HG02678 (cell line): Measurements from ENCODE around the gene PTPN22.
A peak's percentile ranks its signal among the peaks of the same experiment; 100 is the strongest.

Experiments
- ATAC-seq: cut with Tn5 transposase; IDR thresholded peaks from one replicate; pipeline ENCODE4 v1.9.1; 2021; ENCODE audit warnings: mild to moderate bottlenecking, moderate library complexity; ENCODE audit not compliant: unreplicated experiment

The PTPN22 gene

DNA sequence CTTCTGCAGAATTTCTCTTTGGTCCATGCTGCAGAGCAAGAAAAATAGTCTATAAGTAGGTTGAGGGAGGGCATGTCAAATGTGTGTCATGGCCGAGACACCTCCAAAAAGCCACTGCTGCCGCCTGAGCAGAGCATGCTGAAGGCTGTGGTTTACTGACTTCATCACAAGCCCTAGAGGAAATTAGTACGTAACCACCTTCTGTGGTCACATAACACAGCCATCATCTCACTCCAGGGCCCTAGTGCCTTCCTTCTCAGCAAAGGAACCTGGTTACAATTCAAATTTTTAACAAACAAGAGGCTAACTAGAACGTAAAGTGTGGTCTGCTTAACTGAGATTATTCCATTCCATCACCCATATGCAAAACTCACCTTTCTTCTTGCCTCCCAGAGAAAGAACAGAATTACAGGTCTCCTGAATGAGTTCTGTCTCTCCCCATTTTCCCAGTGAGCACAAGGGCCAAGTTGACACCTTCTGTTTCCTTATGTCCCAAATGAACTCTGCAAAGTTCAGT, at the start of gene PTPN22:
TSS of gene PTPN22 (minus strand) at position 116 of the 517 bp plus-strand sequence.
- peak; percentile 92 for ATAC-seq

DNA sequence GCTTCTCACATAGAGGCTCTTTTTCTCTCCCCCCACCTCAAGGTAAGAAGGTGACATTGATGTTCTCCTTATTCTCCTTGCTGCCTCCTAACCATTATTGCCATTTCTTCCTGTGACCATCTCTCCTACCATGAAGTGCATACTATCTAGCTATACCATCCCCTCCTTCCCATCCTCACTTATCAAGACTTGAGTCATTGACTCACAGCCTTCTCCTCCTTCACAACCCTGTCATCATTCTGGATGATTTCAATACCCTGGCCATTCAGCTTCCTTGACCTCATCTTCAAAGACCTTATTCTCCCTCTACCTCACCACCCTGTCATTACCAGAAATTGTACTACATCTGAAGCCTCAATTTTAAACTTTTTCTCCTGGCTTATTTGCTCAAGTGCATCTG, 46.7 kb upstream of the PTPN22 start:
- ATAC-seq = no peak

DNA sequence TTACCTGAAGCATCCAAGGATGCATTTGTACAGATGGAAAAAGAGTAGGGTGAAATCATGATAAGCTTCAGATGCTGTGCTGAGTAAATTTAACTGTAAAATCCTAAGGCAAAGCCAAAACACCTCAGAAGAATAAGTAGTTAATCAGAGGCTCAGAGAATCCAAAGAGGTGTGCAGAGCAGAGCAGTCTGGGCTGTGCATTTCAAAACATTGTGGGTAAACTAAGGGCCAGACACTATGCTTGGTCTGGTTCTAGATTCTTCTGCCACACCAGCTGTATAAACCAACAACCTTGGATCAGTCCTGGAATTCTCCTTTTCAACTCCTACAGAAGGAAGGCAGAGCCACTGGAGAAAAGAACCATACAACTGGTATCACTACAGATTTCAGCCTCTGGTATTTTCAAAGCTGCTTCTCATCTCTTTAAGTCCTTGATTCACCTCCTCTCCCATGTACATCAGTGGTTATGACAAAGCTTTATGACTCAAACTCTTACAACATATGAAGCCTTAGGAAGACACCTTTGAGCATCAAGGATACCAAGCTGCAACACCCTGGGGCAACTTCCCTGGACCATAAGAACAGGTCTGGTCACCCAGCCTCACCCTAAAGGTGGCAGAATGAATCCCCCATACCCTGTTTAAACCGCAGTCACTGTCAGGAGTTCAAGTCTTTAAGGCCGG, 46.0 kb upstream of the PTPN22 start:
- ATAC-seq = no peak

DNA sequence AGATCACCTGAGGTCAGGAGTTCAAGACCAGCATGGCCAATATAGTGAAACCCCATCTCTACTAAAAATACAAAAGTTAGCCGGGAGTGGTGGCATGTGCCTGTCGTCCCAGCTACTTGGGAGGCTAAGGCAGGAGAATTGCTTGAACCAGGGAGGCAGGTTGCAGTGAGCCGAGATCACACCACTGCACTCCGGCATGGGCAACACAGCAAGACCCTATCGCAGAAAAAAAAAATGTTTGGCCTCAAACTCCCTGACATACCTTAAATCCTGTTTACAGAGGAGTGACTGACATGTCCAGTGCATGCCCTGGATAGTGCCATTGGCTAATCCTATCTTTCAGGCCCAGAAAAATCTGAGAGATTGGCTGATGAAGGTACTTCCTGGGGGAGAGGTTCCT, 45.5 kb upstream of the PTPN22 start:
- ATAC-seq = no peak

DNA sequence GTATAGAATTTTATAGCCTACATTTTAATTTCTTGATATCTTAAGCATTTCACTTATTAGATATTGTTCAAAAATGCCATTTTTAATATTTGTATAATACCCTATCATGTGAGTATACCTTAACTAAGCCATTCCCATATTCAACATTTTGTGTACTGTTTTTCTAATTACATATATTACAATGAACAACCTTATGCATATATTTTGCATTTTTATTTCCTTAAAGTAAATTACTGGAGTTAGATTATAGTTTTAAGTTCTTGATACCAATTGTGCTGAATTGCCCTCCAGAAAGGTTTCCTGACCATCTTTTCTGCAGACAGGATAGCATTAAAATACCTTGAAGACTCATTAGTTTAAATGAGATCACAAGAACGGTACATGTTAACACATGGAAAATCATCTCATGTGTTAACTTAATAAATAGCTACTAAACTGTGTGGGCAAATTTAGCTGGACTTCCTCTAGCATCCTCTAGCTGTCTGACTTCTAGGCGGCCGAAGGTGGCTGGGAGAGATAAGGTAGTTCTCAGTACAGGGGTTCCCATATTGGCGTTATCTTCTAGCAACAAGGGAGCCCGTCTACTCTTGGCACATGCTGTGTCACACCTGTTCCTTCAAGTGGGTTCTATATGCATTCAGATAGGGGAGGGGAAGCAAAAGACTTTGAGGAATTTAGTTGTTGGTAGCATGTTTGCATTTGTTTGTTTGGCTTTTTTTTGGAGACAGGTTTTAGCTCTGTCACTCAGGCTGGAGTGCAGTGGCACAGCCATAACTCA, 42.6 kb upstream of the PTPN22 start:
- ATAC-seq = no peak

DNA sequence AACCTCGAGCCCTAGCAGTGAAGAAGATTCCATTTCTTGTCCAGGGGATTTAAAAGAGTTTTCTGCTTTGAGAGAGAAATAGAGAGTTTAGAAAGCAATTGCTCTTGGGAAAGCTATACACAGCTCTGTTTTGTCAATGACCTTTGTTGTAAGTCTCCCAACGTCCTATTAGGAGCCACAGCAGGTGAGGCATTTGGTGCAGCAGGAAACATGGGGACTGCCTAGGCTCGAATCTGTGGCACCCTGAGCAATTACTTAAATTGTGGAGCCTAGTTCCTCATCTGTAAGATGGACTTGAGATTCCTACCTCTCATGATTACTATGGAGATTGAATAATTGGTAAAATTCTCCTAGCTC, 41.8 kb upstream of the PTPN22 start:
- no peak for ATAC-seq

DNA sequence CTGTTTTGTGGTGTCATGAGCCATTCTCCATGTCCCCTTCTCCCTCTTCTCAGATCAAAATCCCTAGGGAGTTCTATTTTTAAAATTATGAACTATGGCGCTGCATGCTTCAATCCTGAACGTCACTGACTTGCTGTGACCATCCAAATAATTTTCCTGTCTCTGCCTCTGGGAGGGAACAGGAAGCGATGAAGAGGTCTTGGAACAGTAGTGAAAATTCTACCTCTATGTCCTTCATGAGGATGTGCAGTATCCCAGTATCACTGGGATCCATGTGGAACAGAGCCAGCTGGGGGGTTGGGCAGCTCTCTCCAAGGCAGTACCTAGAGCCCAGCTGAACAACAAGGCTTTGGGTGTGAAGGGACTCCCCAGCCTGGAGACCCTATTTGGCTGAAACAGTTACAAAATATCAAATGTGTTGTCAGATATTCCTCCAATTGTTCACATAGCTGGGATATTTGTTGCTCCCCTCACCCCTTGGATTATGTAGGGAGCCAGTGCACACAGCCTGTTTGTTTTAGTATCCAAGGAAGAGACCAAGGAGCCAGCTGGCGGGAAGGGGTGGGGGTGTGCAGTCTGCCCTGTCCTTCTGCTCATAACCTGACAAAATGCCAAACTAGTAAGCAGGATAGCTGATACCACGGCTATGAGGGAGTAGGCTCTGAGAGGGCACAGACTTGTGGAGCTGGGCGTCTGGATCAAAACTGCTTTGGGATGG, 41.2 kb upstream of the PTPN22 start:
- no peak for ATAC-seq

DNA sequence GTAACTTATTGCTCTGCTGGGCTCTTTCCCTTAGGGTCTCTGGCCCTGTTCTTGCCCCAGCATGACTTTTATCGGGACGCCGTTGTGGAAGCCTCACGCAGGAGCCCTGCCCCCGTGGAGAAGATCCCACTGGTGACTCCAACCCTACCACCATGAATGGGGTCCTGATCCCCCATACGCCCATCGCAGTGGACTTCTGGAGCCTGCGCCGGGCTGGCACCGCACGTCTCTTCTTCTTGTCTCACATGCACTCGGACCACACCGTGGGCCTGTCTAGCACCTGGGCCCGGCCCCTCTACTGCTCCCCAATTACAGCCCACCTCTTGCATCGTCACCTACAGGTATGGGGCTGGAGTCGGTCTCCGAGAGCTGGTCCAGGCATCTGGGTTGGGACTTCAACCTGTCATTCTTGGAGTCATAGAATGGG, 33.9 kb upstream of the PTPN22 start:
- ATAC-seq = peak; percentile 2

DNA sequence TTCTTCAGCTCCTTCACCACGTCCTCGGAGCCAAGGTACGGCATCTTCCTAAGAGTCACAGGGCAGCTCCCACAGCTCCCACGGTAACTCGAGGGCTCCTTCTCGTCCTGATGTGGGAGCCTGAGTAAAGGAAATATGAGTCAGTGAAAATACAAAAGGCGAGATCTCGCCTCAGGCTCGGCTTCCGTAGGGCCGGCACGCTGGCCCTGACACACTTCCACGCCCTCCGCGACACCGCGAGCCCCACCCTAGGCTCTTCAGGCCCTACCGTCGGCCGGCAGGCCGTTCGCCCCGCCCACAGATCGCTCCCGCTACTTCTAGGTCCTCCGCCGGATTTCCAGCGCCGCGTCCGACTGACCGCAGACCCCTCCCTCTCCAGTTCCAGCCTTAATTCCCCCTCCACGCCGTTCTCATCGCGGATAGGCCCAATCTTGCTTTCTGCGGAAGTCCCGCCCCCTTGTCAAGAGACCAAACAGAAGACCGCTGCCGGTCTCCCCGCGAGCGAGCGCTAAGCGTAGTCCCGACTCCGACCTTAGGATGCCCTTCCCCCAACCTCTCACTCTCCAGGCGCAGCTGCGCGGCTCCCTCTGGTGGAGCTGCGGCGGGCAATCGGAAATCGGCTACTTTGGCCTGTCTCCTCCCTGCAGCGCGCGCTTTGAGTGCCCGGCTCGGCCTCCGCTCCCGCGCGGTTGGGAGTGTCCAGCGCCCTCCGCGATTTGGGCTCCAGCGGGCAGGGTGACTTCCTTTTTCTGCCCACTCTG, 33.3 kb upstream of the PTPN22 start, which contains the start of the genes AP4B1 and DCLRE1B:
TSS of gene AP4B1 (minus strand) at position 126 of the 761 bp plus-strand sequence. CDS start at position 44, 82 bp downstream.
TSS of gene DCLRE1B (plus strand) at position 653 of the 761 bp plus-strand sequence. CDS start 261 bp downstream, outside the sequence.
- ATAC-seq = peak; percentile 91

DNA sequence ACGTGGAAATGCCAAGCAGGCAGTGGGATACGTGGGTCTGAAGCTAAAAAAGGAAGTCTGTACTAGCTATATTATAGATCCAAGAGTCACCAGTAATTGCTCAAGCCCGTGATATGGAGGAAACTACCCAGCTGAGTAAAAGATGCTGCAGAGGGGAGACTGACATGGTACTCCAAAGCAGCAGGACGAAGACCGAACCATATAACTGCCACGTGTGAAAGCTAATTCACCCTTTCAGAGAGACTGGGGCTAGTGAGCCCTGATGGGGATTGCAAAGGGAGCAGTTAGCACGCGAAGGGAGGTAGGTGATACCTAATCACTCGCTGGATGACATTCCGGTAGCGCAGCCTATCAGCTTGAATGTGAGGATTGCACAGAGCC, 32.8 kb upstream of the PTPN22 start:
- peak; percentile 27 for ATAC-seq

DNA sequence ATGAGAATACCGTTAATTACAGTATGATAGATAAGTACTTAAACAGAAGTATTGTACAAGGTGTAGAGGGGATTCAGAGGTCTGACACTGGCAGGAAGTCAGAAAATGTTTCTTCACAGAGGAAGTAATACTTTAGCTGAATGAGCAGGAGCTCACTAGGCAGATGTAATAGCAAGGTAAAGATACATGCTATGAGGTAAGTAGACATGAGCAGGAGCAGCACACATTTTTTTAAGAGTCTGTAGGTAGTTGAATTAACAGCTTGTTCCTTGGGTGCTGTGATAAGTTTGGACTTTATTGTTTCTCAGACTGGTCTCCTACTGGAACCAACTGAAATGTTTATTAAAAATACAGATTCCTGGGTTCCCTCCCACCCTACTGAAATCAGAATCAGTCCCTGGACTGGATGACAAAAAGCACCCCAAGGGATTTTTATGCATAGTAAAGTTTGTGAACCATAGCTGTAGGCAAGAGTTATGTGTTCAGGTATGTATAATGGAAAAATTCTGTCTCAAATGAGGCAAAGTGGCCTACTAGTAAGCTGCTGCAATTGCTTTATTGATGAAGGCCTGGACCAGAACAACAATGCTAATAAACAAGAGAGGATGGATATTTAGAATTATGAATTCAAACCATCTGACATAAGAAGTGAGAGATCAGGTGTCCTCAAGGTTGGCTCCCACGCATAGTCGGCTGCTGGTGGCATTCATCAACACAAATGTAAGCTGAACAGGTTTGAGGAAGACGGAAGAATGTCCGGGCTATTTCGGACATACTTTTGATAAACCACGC, 32.2 kb upstream of the PTPN22 start:
- ATAC-seq = no peak

DNA sequence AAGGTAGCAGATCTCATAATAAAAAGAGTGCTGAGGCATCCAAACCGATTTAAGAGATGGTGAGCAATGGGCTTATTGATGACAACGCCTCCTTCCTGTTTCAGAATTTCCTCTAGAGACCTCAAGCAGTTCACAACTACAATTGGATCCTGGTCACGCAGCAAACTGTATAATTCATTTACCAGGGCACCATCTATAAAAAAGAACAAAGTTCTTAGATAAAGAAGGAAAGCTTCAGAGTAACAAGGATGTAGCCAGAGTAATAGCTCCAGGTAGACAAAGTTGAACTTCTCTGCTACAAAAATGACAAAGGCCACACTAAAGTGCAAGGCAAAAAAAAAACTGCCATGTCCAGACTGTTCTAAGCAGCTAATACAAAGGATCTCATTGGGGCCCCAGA, 29.7 kb upstream of the PTPN22 start:
- no peak for ATAC-seq

DNA sequence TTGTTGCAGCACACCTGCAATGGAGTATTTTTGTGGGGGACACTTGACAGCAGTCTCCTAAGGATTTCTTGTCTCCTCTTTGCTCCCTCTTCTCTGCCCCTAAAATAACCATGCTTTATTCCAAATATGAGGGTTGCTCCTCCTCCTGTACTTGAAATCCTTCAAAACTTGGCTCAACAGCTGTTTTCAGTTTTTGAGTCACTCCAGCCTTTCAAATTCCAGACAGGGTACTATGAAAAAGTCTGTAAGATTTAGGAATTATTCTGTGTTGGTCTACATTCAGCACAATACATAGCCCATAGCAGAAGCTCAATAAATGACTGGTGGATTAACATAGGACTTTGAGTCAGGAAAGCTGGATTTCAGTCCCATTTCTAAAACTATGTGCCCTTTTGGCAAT, 27.6 kb upstream of the PTPN22 start:
- ATAC-seq = no peak

DNA sequence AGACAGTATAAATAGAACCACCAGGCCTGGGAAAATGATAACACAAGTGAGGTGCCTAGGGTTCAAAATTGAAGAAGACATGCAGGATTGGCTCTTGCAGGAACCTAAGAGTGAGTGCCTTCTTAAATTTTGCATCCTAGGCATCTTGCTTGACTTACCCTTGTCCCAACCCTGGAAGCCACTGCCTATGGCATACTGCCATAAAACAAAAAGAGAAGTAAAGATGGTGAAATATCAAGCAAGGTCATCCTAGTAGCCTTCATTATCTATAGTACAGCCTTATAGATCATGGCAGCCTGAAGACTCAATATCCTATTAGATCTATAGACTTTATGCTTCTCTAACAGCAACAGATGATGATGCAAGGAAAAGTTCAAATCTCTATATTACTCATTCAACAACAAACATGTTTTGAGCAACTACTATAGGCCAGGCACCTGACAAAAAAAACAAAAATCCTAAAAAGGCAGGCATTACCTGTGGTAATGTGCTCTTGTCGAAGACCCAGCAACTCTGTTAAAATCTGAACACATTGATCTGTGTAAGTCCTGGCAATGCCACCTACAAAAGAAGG, 26.8 kb upstream of the PTPN22 start:
- ATAC-seq = no peak

DNA sequence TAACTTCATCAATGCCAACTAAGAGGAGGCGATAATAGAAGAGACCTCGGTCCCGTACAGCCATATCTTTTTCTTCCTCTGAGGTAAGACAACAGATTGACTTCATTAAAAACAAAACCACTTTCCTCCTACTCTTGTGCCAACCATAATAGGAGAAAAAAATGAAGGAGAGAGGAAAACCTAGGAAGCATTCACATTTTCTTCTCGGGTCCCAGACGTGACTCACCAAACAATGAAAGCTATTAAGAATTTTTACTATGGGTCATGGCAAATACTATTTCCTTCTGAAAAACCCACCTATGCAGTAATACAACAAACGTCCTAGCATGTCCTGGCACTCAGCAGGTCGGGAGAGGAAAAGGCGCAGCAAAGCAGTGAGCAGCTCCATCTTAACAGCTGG, 24.4 kb upstream of the PTPN22 start:
- ATAC-seq = no peak

DNA sequence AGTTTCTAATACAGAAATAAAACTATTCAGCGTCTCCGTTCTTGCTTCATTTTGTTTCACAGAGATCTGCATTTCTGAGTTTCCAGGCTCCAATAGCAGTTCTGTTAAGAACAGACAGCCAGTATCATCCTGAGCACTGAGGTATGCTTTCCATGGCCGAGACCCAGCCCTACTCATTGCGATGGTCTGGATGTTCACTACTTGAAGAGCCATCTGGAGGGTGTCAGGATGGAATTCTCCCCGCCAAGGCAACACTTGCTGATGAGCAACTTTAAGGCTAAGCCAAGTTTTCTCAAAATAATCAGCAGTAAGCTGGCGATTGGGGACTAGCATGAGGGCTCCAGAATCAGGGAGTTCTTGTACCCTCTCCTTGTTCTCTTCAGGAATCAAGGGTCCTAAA, 23.6 kb upstream of the PTPN22 start:
- no peak for ATAC-seq

DNA sequence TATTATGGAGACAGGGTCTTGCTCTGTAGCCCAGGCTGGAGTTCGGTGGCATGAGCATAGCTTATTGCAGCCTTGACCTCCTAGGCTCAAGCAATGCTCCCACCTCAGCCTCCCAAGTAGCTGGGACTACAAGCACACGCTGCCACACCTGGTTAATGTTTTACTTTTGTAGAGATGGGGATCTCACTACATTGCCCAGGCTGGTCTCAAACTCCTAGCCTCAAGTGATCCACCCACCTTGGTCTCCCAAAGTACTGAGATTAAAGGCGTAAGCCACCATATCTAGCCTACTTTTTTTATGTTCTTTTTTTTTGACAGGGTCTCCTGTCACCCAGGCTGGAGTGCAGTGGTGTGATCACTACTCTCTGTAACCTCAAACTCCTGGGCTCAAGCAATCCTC, 21.8 kb upstream of the PTPN22 start:
- ATAC-seq = no peak

DNA sequence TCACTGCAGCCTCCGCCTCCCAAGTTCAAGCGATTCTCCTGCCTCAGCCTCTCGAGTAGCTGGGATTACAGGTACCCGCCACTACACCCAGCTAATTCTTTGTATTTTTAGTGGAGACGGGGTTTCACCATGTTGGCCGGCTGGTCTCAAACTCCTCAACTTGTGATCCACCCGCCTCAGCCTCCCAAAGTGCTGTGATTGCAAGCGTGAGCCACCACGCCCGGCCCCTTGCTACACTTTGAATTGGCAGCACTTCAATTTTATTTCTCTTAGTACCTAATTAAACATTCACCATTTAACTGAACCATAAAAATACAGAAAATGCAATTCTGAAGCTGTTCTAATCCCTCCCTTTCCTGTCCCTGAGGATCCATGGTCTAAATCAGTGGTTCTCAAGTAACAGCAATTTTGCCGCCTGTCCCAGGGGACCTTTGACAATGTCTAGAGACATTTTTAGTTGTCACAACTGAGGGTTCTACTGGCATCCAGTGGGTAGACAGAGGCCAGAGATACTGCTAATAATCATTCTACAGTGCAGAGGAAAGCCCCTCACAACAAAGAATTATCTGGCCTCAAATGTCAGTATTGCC, 20.2 kb upstream of the PTPN22 start:
- no peak for ATAC-seq

DNA sequence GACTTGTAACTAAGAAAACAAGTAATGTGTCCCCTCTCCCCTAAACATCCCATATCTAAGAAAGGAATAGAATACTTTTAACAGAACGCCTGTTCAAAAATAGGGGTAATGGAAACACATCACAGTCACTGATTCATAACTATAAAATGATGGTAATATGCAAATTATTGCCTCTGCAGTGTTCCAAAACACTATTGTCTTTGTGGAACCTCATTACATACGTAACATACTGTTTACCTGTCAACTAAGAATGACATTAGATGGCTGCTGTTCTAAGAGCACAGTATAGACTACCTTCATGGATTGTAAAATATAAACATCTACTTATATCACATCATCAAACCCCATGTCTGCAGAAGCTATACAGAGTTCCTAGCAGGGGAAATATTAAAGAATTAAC, 19.3 kb upstream of the PTPN22 start:
- no peak for ATAC-seq
